ENCODE results near the gene CARS2.

CARS2 gene

GRCh38 chr13:110593430-110594130 is 112.3 kb downstream of the CARS2 start:
- H3K4me3 ChIP-seq (ENCODE audit: low read depth, low read length): no peak overlapping the region
- DNase-seq (ENCODE audit: low read depth): peak; percentile 78
- TF ChIP-seq CTCF (IDR thresholded peaks at IDR 0.05; ENCODE audit: low read depth, low read length) (peak; percentile 57), POLR2A (IDR thresholded peaks at IDR 0.05; ENCODE audit: extremely low read depth, insufficient read length) (no peak), MYC (IDR thresholded peaks at IDR 0.05; ENCODE audit: low read depth, low read length) (no peak), MAX (IDR thresholded peaks at IDR 0.05; ENCODE audit: low read depth, low read length) (0 out of 2 replicates have a peak, but pooled peaks have one; percentile 7)

- no peak for DNase-seq (ENCODE audit: low read depth)
- no peak overlapping the region for H3K4me3 ChIP-seq (ENCODE audit: low read depth, low read length)
- TF ChIP-seq MYC (IDR thresholded peaks at IDR 0.05; ENCODE audit: low read depth, low read length) (no peak), MAX (IDR thresholded peaks at IDR 0.05; ENCODE audit: low read depth, low read length) (no peak), POLR2A (IDR thresholded peaks at IDR 0.05; ENCODE audit: extremely low read depth, insufficient read length) (no peak), CTCF (IDR thresholded peaks at IDR 0.05; ENCODE audit: low read depth, low read length) (no peak)
These were observed 113.3 kb downstream of the CARS2 start for GRCh38 chr13:110592665-110593064.
